ENCODE data around the gene SLC35F3.
"Not testable (repeated sequence)": the region's sequence is repeated elsewhere in the genome, so short reads cannot be mapped to it uniquely, and the experiment has no call there.

SLC35F3 gene

GRCh38 chr1:234111458-234112142, 207.1 kb downstream of the SLC35F3 start:
- DNase-seq = peak; percentile 56

DNA sequence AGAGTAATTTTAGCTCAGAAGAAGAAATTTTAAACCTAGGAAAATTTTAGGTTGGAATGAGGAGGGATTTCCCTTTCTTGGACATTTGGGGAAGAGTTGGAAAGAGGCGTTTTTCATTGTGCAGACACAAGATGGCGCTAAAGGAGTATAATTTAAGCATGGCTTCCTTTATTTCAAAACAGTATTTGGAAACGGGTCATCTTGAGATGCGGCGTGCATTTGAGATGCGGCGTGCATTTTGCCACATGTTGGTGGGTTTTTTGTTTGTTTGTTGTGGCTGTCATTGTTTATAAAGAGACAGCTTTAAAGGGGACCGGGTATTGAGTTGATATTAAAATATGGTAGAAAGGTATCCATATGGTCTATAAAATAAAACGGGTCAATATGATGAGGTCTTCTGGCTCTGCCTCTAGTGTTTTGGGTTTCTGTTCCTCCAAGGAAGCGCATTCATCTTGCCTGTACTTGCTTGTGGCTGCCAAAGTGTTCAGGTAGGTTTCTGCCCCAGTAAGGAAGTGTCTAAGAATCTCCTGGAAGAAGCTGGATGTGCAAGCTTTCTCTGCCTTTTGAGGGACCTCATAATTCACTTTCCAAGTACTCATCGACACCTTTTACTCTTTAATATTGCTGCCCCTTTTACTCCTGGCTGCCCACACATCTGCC, 210.3 kb downstream of the SLC35F3 start:
- DNase-seq = peak; percentile 42

DNA sequence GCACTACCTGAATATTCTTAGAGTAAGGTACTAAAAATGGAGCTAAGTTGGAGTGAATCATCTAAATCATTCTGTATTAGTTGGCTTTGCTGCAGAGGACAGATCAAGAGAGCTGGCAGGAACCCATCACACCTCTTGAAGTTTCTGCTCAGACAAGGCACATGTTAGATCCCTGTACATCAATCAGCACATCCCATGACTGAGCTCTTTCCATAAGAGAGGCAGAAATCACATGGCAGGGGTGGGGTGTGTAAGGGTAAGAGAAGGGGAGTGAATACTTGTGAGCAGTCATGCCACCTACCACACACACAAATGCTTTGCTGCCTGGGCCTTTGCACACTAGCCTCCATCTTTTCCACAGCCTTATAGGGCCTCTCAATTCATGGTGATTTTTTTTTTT, 214.4 kb downstream of the SLC35F3 start:
- DNase-seq = no peak

- no peak for DNase-seq
Observed at GRCh38 chr1:234119431-234119830, 215.0 kb downstream of the SLC35F3 start.

- DNase-seq = no peak
Observed at GRCh38 chr1:234120327-234120944, 216.0 kb downstream of the SLC35F3 start.

- DNase-seq = not testable (repeated sequence)
Observed at GRCh38 chr1:234121659-234122058, 217.2 kb downstream of the SLC35F3 start.

GRCh38 chr1:234122571-234122970, 218.1 kb downstream of the SLC35F3 start:
- not testable (repeated sequence) for DNase-seq

DNA sequence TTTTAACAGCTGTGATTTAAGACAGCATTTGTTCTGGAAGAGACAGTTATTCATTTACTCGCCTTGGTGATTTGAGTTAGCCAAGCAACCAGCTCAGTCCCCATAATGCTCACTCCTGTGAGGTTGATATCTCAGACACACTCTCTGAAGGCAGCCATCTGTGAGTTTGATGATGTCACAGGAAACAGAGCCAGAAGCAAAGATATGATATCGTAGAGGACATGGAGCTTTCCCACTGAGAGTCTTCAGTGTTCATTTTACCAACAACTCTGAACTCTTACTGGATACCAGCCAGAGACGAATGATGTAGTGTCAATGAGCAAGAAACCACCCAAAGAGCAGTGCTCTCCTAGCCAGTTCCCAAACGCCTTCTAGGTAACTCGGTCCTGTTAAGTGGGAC, 219.4 kb downstream of the SLC35F3 start:
- DNase-seq = no peak

GRCh38 chr1:234125283-234125682, 220.8 kb downstream of the SLC35F3 start:
- DNase-seq = peak; percentile 33

GRCh38 chr1:234125714-234126113, 221.2 kb downstream of the SLC35F3 start:
- DNase-seq = no peak

- DNase-seq = no peak
Observed at GRCh38 chr1:234127026-234127671, 222.7 kb downstream of the SLC35F3 start.

DNA sequence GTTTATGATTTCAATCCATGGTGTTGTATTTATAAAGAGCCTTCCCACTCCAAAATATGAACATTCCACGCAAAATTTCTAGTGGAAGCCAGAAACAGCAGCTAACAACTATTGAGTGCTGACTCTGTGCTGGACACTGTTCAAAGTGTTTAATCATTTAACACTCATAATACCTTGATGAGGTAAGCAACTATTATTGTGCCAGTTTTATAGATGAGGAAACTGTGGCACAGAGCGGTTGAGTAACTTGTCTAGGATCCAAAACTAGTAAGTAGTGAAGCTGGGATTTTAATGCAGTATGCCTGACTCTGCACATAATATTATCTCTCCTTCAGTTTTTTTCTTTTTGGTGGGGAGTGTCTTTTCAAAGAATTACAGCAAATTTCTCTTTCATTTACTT, 228.3 kb downstream of the SLC35F3 start:
- no peak for DNase-seq

- DNase-seq = no peak
Observed at GRCh38 chr1:234134878-234135277, 230.4 kb downstream of the SLC35F3 start.

GRCh38 chr1:234135501-234135900, 231.0 kb downstream of the SLC35F3 start:
- DNase-seq = no peak

- no peak for DNase-seq
Observed at GRCh38 chr1:234136073-234136472, 231.6 kb downstream of the SLC35F3 start.

GRCh38 chr1:234139966-234140365, 235.5 kb downstream of the SLC35F3 start:
- DNase-seq = no peak

GRCh38 chr1:234140388-234140787, 235.9 kb downstream of the SLC35F3 start:
- DNase-seq = no peak

- DNase-seq = no peak
Observed at GRCh38 chr1:234141006-234141405, 236.5 kb downstream of the SLC35F3 start.

GRCh38 chr1:234143681-234144080, 239.2 kb downstream of the SLC35F3 start:
- no peak for DNase-seq

GRCh38 chr1:234144901-234145300, 240.4 kb downstream of the SLC35F3 start:
- DNase-seq = no peak

- no peak for DNase-seq
Observed at GRCh38 chr1:234148350-234148749, 243.9 kb downstream of the SLC35F3 start.

DNA sequence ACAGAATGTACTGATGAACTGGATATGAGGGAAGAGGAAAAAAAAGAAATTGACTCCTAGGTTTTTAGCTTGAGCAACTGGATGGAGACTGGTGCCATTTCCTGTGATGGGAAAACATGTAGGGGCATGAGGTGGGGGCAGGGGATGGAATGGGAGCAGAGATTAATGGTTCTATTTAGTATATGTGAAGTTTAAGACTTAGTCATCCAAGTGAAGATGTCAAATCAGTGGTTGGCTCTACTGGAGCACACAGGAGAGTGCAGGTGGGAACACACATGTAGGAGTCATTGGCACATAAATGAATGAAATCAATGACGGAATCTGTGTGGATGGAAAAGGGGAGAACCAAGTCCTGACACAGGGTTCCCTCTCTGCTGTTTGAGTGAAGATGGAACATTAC, 244.3 kb downstream of the SLC35F3 start:
- no peak for DNase-seq

- no peak for DNase-seq
Observed at GRCh38 chr1:234149217-234149616, 244.7 kb downstream of the SLC35F3 start.

DNA sequence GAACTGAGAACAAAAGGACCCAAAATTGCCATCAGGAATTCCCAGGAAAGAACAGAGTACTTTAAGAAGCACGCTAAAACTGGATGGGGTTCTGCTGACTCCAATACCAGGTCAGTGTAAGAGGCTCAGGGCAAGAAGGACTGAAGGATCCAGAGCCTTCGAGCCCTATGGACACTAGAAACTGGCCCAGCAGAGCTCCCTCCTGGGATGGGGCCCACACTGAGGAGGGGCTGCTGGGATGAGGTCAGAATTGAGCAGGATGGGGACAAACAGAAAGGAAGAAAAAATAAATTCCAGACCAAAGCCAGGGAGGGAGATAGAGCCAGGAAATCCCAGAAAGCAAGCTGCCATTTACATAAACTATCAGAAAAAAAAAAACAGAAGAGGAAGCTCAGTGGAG, 246.4 kb downstream of the SLC35F3 start:
- no peak for DNase-seq
